22Rv1 (cell line): ENCODE measurements around the gene PMPCB.
"Not testable (repeated sequence)": the region's sequence is repeated elsewhere in the genome, so short reads cannot be mapped to it uniquely, and the experiment has no call there.

Experiments used
- CTCF ChIP-seq: fragments of 450-650 bp; IDR thresholded peaks from 2 replicates; pipeline ENCODE4 v1.5.1; 2017; ENCODE audit warnings: mild to moderate bottlenecking
- ZFX ChIP-seq: fragments of 450-650 bp; IDR thresholded peaks from 2 replicates; pipeline ENCODE4 v1.6.1; 2017; ENCODE audit warnings: antibody characterized with exemption, borderline replicate concordance

- not testable (repeated sequence) for TF ChIP-seq CTCF, ZFX
Measured at GRCh38 chr7:103266229-103266628, 31.0 kb upstream of the PMPCB start.
